ENCODE results near the gene BBOX1.

- TF ChIP-seq CTCF (IDR thresholded peaks at IDR 0.05) (no peak), ZFX (IDR thresholded peaks at IDR 0.05; ENCODE audit: borderline replicate concordance) (no peak)
Measured at GRCh38 chr11:27052668-27053067, 12.1 kb downstream of the BBOX1 start.
